Small intestine (tissue), 7 donors: Measurements from ENCODE around the gene SLC37A4. TPM values are rescaled to one million over a fixed set of nuclear protein-coding genes. Genes with fewer than 3 reads are reported as not detected.

Source experiments
- DNase-seq, 2 donors: peaks; one replicate each; pipeline versions ENCODE4 v3.0.0 to v3.0.0-alpha.2; 2013
- FAIRE-seq: peaks from 2 replicates; lab custom pipeline; 2012; peaks lifted over from hg19 to GRCh38; lab: Jason Lieb, UNC
- H3K27ac ChIP-seq, 3 donors: one replicate each; pipeline ENCODE4 v1.5.1; 2013; ENCODE audit warnings: low read length in 2 of 3, mild to moderate bottlenecking in 2 of 3, control low read depth in 1 of 3, inconsistent platforms in 1 of 3, low read depth in 1 of 3, moderate library complexity in 1 of 3
- H3K27me3 ChIP-seq, 3 donors: one replicate each; pipeline ENCODE4 v1.6.1; 2013; ENCODE audit warnings: low read length in 3 of 3, inconsistent platforms in 1 of 3; ENCODE audit not compliant: control insufficient read depth in 3 of 3, insufficient read depth in 3 of 3
- H3K36me3 ChIP-seq, 3 donors: one replicate each; pipeline ENCODE4 v1.6.1; 2013; ENCODE audit warnings: low read length in 3 of 3, inconsistent platforms in 1 of 3, low read depth in 1 of 3, mild to moderate bottlenecking in 1 of 3, moderate library complexity in 1 of 3; ENCODE audit not compliant: control insufficient read depth in 3 of 3, insufficient read depth in 2 of 3
- H3K4me1 ChIP-seq, 3 donors: one replicate each; pipeline ENCODE4 v1.6.1; 2013; ENCODE audit warnings: low read length in 2 of 3, inconsistent platforms in 1 of 3, low read depth in 1 of 3, mild to moderate bottlenecking in 1 of 3, moderate library complexity in 1 of 3; ENCODE audit not compliant: control insufficient read depth in 3 of 3, insufficient read depth in 2 of 3
- H3K4me3 ChIP-seq, 3 donors: one replicate each; pipeline ENCODE4 v1.5.1; 2013; ENCODE audit warnings: low read length in 3 of 3, control low read depth in 1 of 3, inconsistent platforms in 1 of 3, low read depth in 1 of 3, mild to moderate bottlenecking in 1 of 3, moderate library complexity in 1 of 3
- H3K9me3 ChIP-seq, 2 donors: one replicate each; pipeline ENCODE4 v1.6.1; 2013; ENCODE audit warnings: low read depth in 1 of 2, low read length in 1 of 2; ENCODE audit not compliant: control insufficient read depth in 2 of 2, insufficient read depth in 1 of 2
- WGBS, 3 donors: extraction: QIAGEN DNeasy Blood & Tissue Kit; methylation state at CpG; one replicate each; pipeline ENCODE4 v1.1.7; 2013; 5-methylcytosine and 5-hydroxymethylcytosine counted together
- polyA plus RNA-seq, 4 donors: library from polyadenylated mRNA; stranded (reverse) in 3 of 4; unstranded in 1 of 4; fragments of 200-250 nt in 3 of 4; fragments of 120-200 nt in 1 of 4; gene quantifications; one replicate each; pipeline versions ENCODE4 v1.2.1 to v1.2.3, GENCODE V29; 2013
- donor health status: healthy with polysubstance abuse.
- donor health status: control.
- donor health status: control.
- donor health status: Bipolar disorder and iron deficiency.
- donor health status: healthy.

SLC37A4 gene
- polyA plus RNA-seq, 4 donors, result 57.9 to 250 (median 96.9) TPM

GRCh38 chr11:119026970-119027369 lies 3.7 kb downstream of the SLC37A4 start:
- H3K9me3 ChIP-seq, result no peaks in the 10 kb centered on the region
- no peaks in the 10 kb centered on the region for H3K27me3 ChIP-seq
- no peak for FAIRE-seq
- H3K4me1 ChIP-seq, result peaks cover 2 to 47% (median 4%) of the 10 kb centered on the region in 3 donors
- WGBS, 3 donors, result 6 to 56% (median 32%) methylated on average over 2 of the region's 2 CpGs
- H3K4me3 ChIP-seq, result peak overlapping the region in 2 of 3 donors; percentile 82 to 87
- DNase-seq, result peak; percentile 90 to 91
- H3K36me3 ChIP-seq, result peaks cover 3 to 66% (median 3%) of the 10 kb centered on the region in 3 donors
- H3K27ac ChIP-seq, result peak overlapping the region; percentile 64 to 88 (median 73)

GRCh38 chr11:119025978-119026766 lies 4.5 kb downstream of the SLC37A4 start:
- FAIRE-seq (no peak), DNase-seq (peak; percentile 36 to 71)
- 28 to 60% (median 49%) methylated on average over 16 of the region's 16 CpGs for WGBS, 3 donors
- no peaks in the 10 kb centered on the region for H3K27me3 ChIP-seq
- H3K9me3 ChIP-seq, result no peaks in the 10 kb centered on the region
- peaks cover 3 to 69% (median 3%) of the 10 kb centered on the region in 3 donors for H3K36me3 ChIP-seq
- peaks cover 2 to 55% (median 4%) of the 10 kb centered on the region in 3 donors for H3K4me1 ChIP-seq
- H3K27ac ChIP-seq, result peak overlapping the region; percentile 53 to 88 (median 73)
- peak overlapping the region in 2 of 3 donors; percentile 82 to 87 for H3K4me3 ChIP-seq

- 14 to 63% (median 38%) methylated on average over 5 of the region's 5 CpGs for WGBS, 3 donors
- Histone ChIP-seq H3K4me1 (peaks cover 2 to 61% (median 4%) of the 10 kb centered on the region in 3 donors), H3K27me3 (no peaks in the 10 kb centered on the region), H3K4me3 (peak overlapping the region in 2 of 3 donors; percentile 82 to 87), H3K9me3 (no peaks in the 10 kb centered on the region), H3K27ac (peak overlapping the region; percentile 53 to 88 (median 73)), H3K36me3 (peaks cover 3 to 72% (median 3%) of the 10 kb centered on the region in 3 donors)
- DNase-seq (peak; percentile 63 to 65), FAIRE-seq (no peak)
Observed at GRCh38 chr11:119025541-119025940, 5.1 kb downstream of the SLC37A4 start.

- WGBS, 3 donors, result 17 to 50% (median 50%) methylated on average over 5 of the region's 5 CpGs
- H3K27ac ChIP-seq, result peak overlapping the region; percentile 53 to 88 (median 73)
- H3K4me1 ChIP-seq, result peaks cover 2 to 65% (median 4%) of the 10 kb centered on the region in 3 donors
- peaks cover 3 to 75% (median 3%) of the 10 kb centered on the region in 3 donors for H3K36me3 ChIP-seq
- FAIRE-seq (no peak), DNase-seq (peak; percentile 13 to 48)
- H3K27me3 ChIP-seq, result no peaks in the 10 kb centered on the region
- no peaks in the 10 kb centered on the region for H3K9me3 ChIP-seq
- peak overlapping the region in 2 of 3 donors; percentile 82 to 87 for H3K4me3 ChIP-seq
Observed at GRCh38 chr11:119025099-119025473, 5.6 kb downstream of the SLC37A4 start.

GRCh38 chr11:119024430-119025098 lies 6.1 kb downstream of the SLC37A4 start:
- 25 to 50% (median 37%) methylated on average over 15 of the region's 15 CpGs for WGBS, 3 donors
- Histone ChIP-seq H3K27ac (peak overlapping the region; percentile 53 to 88 (median 73)), H3K9me3 (no peaks in the 10 kb centered on the region), H3K4me3 (peak overlapping the region in 2 of 3 donors; percentile 82 to 87), H3K27me3 (no peaks in the 10 kb centered on the region), H3K36me3 (peaks cover 3 to 77% (median 3%) of the 10 kb centered on the region in 3 donors), H3K4me1 (peaks cover 4 to 67% (median 5%) of the 10 kb centered on the region in 3 donors)
- FAIRE-seq (no peak), DNase-seq (peak; percentile 52 to 65)

GRCh38 chr11:119023741-119024140 lies 6.9 kb downstream of the SLC37A4 start:
- no peak for FAIRE-seq

GRCh38 chr11:119021631-119022030 lies 9.0 kb downstream of the SLC37A4 start:
- Histone ChIP-seq H3K27me3 (no peaks in the 10 kb centered on the region), H3K4me1 (peaks cover 4 to 70% (median 8%) of the 10 kb centered on the region in 3 donors), H3K27ac (peak overlapping the region; percentile 0 to 76 (median 41)), H3K4me3 (no peak overlapping the region), H3K9me3 (no peaks in the 10 kb centered on the region), H3K36me3 (peaks cover 3 to 53% (median 3%) of the 10 kb centered on the region in 3 donors)
- WGBS, 3 donors, result 13 to 63% (median 44%) methylated on average over 5 of the region's 5 CpGs
- FAIRE-seq (no peak), DNase-seq (peak; percentile 59 to 66)

More at GRCh38 chr11:119023741-119024140, 6.9 kb downstream of the SLC37A4 start:
- H3K9me3 ChIP-seq, result no peaks in the 10 kb centered on the region
- no peak overlapping the region for H3K4me3 ChIP-seq
- no peak for DNase-seq
- no peaks in the 10 kb centered on the region for H3K27me3 ChIP-seq
- H3K4me1 ChIP-seq, result peaks cover 4 to 67% (median 5%) of the 10 kb centered on the region in 3 donors
- no peak overlapping the region for H3K27ac ChIP-seq
- peaks cover 3 to 72% (median 3%) of the 10 kb centered on the region in 3 donors for H3K36me3 ChIP-seq

GRCh38 chr11:119019996-119020395 lies 10.7 kb downstream of the SLC37A4 start:
- no peak for FAIRE-seq
- no peaks in the 10 kb centered on the region for H3K27me3 ChIP-seq
- peak overlapping the region in 2 of 3 donors; percentile 89 to 94 for H3K4me3 ChIP-seq
- peak in 1 of 2 donors; percentile 26 for DNase-seq
- WGBS, 3 donors, result 11 to 35% (median 27%) methylated on average over 2 of the region's 2 CpGs
- peaks cover 4 to 60% (median 8%) of the 10 kb centered on the region in 3 donors for H3K4me1 ChIP-seq
- peak overlapping the region; percentile 8 to 90 (median 69) for H3K27ac ChIP-seq
- peaks cover 5 to 50% (median 7%) of the 10 kb centered on the region in 3 donors for H3K36me3 ChIP-seq
- H3K9me3 ChIP-seq, result no peaks in the 10 kb centered on the region
